HG03095 (cell line): ENCODE data around the gene NXN.
"Not testable (repeated sequence)": the region's sequence is repeated elsewhere in the genome, so short reads cannot be mapped to it uniquely, and the experiment has no call there.

Experiments
- ATAC-seq: cut with Tn5 transposase; IDR thresholded peaks from one replicate; pipeline ENCODE4 v1.9.1; 2021; ENCODE audit warnings: moderate library complexity; ENCODE audit not compliant: unreplicated experiment

NXN gene

DNA sequence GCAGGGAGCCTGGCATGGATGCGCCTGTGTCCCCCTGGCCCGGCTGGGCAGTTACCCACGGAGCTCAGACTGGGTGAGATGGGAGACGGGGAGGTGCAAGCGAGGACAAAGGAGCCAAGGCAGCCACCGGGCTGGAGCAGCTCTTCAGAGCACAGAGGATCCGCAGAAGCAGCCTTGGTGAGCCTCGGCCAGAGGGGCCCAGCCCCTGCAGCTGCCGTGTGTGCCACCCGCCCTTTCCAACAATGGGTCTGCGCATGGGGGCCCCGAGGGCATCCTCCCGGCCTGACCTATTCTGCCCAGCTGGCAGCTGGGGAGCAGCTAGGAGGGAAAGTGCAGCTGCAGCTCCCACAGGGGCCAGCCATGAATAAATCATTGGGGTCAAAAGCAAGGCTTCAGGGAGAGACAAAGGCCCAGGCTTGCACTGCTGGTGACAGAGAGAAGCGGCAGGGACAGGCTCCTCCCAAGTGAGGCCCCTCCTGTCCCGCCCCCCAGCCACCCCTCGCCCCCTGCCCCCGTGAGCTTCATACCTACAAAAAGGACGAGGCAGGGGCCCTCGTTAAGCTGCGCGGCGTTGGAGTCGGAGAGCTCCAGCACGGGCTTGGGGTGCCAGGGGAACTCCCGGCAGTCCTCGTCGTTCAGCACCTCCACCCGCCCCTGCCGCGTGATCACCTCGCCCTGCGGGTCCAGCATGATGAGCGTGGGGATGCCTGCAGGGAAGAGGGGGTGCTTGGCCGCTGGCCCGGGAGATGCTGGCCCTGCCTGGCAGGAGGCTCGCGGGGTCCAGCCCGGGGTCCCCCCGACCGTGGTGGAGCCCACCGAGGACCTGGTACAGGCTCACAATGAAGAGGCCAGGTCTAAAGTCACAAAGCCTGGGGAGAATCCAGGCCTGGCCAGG lies 174.8 kb downstream of the NXN start:
- no peak for ATAC-seq

DNA sequence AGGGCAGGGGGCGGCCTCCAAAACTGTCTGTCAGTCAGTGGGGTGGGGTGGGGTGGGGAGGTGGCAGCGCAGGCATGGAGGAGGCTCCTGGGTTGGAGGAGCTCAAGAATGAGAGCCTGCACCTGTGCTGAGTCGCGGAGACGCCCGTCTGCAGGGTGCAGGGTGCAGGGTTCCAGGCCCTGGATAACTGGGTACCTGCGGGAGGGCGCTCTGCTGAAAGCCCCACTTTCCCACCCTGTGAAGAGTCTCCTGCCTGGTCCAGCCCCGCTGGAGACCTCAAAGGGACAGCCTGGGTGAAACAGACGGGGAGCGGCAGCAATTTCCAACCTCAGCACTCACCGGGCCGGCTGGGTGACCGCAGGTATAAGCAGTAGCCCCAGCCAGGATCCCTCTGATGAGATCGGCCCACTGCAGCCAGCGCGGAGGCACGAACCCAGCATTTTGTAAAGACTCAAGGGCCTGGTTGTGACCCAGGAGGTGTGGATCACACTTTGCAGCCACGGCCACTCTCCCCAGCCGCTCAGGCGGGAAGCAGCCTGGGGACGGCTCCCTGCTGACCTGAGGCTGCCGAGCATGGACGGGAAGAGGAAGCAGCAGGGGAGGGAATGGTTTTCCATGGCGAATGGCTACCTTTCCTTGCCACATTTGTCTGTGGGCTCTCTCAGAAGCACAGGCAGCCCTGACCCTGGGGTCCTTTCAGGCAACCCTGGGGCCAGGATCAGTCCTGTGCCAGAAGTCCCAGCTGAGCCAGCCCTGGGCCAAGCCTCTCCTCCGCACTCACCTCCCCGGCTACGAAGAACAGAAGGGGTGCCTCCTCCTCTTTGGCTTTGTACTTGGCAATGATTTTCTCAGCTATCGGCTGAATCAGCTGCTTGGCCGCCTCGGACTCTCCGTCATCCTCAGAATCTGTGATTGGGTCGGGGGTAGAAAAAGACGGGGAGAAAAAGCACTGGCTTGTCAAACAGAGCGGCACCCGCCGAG lies 176.4 kb downstream of the NXN start:
- ATAC-seq: no peak

DNA sequence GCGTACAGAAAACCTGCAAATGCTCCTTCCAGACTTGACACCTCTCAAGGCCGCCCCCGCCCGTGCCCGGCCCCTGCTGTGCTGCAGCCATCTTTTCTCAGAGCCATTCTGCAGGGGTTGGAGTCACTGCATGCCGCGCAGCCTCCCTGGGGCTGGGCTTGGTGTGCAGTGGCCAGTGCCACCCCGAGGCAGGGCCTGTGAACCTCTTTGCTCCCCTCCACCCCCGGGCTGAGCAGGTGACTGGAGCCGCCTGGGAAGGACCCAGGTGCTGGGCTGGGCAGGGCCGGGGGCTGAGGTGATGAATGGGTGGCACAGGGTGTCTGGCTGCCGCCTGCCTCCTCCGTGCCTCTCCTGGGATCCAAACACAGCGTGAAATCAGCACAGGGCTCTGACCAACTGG lies 177.1 kb downstream of the NXN start:
- ATAC-seq: no peak

- no peak for ATAC-seq
Measured at GRCh38 chr17:801660-802059, 177.9 kb downstream of the NXN start.

DNA sequence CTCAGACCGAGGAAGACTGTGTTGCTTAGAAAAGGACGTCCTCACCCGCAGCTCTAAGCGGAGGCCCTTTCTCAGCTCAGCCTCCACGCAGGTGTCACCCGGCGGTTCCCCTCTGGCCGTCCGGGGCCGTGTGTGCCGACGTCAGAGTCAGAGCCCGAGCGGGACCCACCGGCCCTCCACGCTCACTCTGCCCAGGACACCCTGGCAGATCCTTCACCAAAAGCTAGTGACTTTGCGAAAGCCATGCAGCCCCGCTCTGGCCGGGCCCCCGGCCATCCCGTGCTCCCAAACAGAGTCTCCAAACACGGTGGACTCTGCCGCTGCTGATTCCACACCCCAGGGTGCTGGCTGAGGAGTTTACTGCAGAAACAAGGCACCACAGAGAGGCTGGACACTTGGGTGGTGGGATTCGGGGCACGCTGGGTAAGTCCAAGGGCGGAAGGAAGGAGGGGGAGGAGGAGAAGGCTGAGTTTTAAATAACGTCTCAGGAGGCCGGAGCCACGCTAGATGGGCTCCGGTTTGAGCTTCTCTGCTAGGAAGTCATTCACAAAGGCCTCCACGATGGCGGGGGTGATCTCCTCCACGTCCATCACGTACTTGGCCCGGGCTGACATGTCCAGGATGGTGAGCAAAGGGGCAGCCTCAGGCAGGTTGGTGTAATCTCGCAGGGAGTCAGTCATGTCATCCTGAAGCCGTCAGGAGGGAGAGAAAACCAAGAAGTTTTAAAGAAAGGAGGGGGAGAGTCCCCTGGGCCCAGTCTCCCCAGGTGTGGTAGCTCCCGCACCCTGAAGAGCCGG lies 178.9 kb downstream of the NXN start:
- no peak for ATAC-seq

- ATAC-seq: no peak
Measured at GRCh38 chr17:799261-799660, 180.3 kb downstream of the NXN start.

DNA sequence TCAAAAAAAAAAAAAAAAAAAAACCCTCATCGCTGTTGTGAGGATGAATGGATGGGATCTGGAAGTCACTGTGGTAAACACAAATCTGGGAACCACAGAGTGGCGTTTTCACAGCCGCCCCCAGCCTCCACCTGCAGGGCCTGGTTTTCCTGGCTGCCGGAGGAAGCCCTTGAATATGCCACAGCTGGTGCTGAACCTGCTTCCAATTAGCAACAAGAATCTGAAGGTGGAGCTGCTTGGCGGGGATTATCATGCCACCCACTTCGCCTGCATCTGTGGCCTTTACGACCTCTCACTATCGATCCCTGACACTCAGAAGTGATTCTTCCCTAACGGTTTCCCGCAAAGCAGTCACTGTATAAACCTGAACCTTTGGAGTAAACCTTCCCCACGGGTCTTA lies 181.3 kb downstream of the NXN start:
- no peak for ATAC-seq

- ATAC-seq: no peak
Measured at GRCh38 chr17:797236-797840, 182.2 kb downstream of the NXN start.

- ATAC-seq: no peak
Measured at GRCh38 chr17:796609-797008, 183.0 kb downstream of the NXN start.

GRCh38 chr17:795721-796120 lies 183.9 kb downstream of the NXN start:
- no peak for ATAC-seq

GRCh38 chr17:795276-795675 lies 184.3 kb downstream of the NXN start:
- ATAC-seq: no peak

- no peak for ATAC-seq
Measured at GRCh38 chr17:794876-795275, 184.7 kb downstream of the NXN start.

- no peak for ATAC-seq
Measured at GRCh38 chr17:792277-792676, 187.3 kb downstream of the NXN start.

DNA sequence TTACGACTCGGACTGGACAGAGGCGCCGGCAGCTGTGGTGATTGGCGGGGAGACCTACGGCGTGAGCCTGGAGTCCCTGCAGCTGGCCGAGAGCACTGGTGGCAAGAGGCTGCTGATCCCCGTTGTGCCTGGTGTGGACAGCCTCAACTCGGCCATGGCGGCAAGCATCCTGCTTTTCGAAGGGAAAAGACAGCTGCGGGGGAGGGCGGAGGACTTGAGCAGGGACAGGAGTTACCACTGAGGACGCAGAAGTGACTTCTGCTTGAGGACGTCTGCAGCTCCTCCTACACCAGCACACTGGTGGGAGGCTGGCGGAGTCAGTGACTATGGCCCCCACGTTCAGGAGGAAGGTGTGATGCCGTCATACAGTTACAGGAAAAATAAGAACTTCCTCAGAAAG lies 187.7 kb downstream of the NXN start:
- ATAC-seq: no peak

GRCh38 chr17:790874-791247 lies 188.7 kb downstream of the NXN start:
- not testable (repeated sequence) for ATAC-seq

GRCh38 chr17:789931-790873 lies 189.4 kb downstream of the NXN start:
- not testable (repeated sequence) for ATAC-seq

- ATAC-seq: no peak
Measured at GRCh38 chr17:789160-789840, 190.3 kb downstream of the NXN start.

DNA sequence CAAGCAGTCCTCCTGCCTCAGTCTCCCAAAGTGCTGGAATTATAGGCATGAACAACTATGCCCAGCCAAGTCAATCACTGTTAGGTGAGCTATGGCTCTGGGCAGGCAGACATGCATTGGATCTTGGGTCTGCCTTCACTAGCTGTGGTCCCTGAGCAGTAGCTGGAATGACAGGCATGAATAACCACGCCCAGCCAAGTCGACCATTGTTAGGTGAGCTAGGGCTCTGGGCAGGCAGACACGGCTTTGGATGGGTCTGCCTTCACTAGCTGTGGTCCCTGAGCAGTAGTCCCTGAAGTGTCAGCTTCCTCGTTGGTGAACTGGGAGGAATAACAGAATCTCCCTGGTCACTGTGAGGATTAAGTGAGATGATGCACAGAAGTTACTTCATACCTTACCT lies 191.0 kb downstream of the NXN start:
- ATAC-seq: no peak

- no peak for ATAC-seq
Measured at GRCh38 chr17:787641-788221, 191.8 kb downstream of the NXN start.
